ENCODE results near the gene B4GALNT2.
"Not testable (repeated sequence)": the region's sequence is repeated elsewhere in the genome, so short reads cannot be mapped to it uniquely, and the experiment has no call there.

B4GALNT2 gene

DNA sequence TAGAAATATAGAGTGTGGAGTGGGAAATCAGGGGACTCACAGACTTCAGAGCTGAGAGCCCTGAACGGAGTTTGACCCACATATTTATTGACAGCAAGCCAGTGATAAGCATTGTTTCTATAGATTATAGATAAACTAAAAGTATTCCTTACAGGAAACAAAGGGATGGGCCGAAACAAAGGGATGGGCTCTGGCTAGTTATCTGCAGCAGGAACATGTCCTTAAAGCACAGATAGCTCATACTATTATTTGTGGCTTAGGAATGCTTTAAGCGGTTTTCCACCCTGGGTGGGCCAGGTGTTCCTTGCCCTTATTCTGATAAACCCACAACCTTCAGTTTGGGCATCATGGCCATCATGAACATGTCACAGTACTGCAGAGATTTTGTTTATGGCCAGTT lies 38.1 kb downstream of the B4GALNT2 start:
- not testable (repeated sequence) for H3K27me3 ChIP-seq (ENCODE audit: control insufficient read depth in 2 of 2, insufficient read depth in 2 of 2, low read length in 2 of 2); H3K9ac ChIP-seq (ENCODE audit: low read depth in 1 of 2, low read length in 2 of 2); H3K27ac ChIP-seq (ENCODE audit: low read depth in 2 of 2, low read length in 2 of 2); H3K4me1 ChIP-seq (ENCODE audit: control insufficient read depth in 2 of 2, insufficient read depth in 2 of 2, low read length in 2 of 2); H3K36me3 ChIP-seq (ENCODE audit: control insufficient read depth in 2 of 2, insufficient read depth in 2 of 2, low read length in 2 of 2); H3K9me3 ChIP-seq (ENCODE audit: control insufficient read depth in 2 of 2, low read length in 2 of 2); H3K4me3 ChIP-seq (ENCODE audit: low read length in 2 of 2)

DNA sequence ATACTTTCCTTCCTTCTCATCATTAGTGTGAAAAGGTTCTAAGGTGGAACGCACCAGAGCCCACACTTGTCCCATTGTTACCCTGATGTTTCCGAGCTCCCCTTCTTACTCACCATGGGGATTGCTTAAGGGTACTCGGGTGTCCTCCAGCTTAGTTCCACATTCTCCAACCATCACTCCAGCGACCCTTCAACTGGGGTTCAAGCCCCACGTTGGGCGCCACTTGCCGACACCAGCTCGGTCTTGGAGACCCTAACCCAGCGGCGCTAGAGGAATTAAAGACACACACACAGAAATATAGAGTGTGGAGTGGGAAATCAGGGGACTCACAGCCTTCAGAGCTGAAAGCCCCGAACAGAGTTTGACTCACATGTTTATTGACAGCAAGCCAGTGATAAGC lies 43.4 kb downstream of the B4GALNT2 start:
- not testable (repeated sequence) for H3K36me3 ChIP-seq (ENCODE audit: control insufficient read depth in 2 of 2, insufficient read depth in 2 of 2, low read length in 2 of 2); H3K4me3 ChIP-seq (ENCODE audit: low read length in 2 of 2); H3K27me3 ChIP-seq (ENCODE audit: control insufficient read depth in 2 of 2, insufficient read depth in 2 of 2, low read length in 2 of 2); H3K4me1 ChIP-seq (ENCODE audit: control insufficient read depth in 2 of 2, insufficient read depth in 2 of 2, low read length in 2 of 2); H3K9ac ChIP-seq (ENCODE audit: low read depth in 1 of 2, low read length in 2 of 2); H3K27ac ChIP-seq (ENCODE audit: low read depth in 2 of 2, low read length in 2 of 2)
- H3K9me3 ChIP-seq (ENCODE audit: control insufficient read depth in 2 of 2, low read length in 2 of 2) = peaks cover 6 to 12% of the 10 kb centered on the region in 2 donors

- Histone ChIP-seq H3K9me3 (ENCODE audit: control insufficient read depth in 2 of 2, low read length in 2 of 2) (peaks cover 6 to 11% of the 10 kb centered on the region in 2 donors), H3K27ac (ENCODE audit: low read depth in 2 of 2, low read length in 2 of 2) (no peak overlapping the region), H3K27me3 (ENCODE audit: control insufficient read depth in 2 of 2, insufficient read depth in 2 of 2, low read length in 2 of 2) (no peaks in the 10 kb centered on the region), H3K36me3 (ENCODE audit: control insufficient read depth in 2 of 2, insufficient read depth in 2 of 2, low read length in 2 of 2) (no peaks in the 10 kb centered on the region), H3K9ac (ENCODE audit: low read depth in 1 of 2, low read length in 2 of 2) (no peak overlapping the region), H3K4me1 (ENCODE audit: control insufficient read depth in 2 of 2, insufficient read depth in 2 of 2, low read length in 2 of 2) (no peaks in the 10 kb centered on the region), H3K4me3 (ENCODE audit: low read length in 2 of 2) (no peak overlapping the region)
Observed at GRCh38 chr17:49180303-49180702, 47.7 kb downstream of the B4GALNT2 start.

GRCh38 chr17:49180998-49181635 lies 48.5 kb downstream of the B4GALNT2 start:
- Histone ChIP-seq H3K36me3 (ENCODE audit: control insufficient read depth in 2 of 2, insufficient read depth in 2 of 2, low read length in 2 of 2) (no peaks in the 10 kb centered on the region), H3K27me3 (ENCODE audit: control insufficient read depth in 2 of 2, insufficient read depth in 2 of 2, low read length in 2 of 2) (no peaks in the 10 kb centered on the region), H3K9me3 (ENCODE audit: control insufficient read depth in 2 of 2, low read length in 2 of 2) (peaks cover 0 to 4% of the 10 kb centered on the region in 2 donors), H3K4me3 (ENCODE audit: low read length in 2 of 2) (no peak overlapping the region), H3K9ac (ENCODE audit: low read depth in 1 of 2, low read length in 2 of 2) (no peak overlapping the region), H3K4me1 (ENCODE audit: control insufficient read depth in 2 of 2, insufficient read depth in 2 of 2, low read length in 2 of 2) (no peaks in the 10 kb centered on the region), H3K27ac (ENCODE audit: low read depth in 2 of 2, low read length in 2 of 2) (no peak overlapping the region)

- Histone ChIP-seq H3K4me1 (ENCODE audit: control insufficient read depth in 2 of 2, insufficient read depth in 2 of 2, low read length in 2 of 2) (no peaks in the 10 kb centered on the region), H3K27me3 (ENCODE audit: control insufficient read depth in 2 of 2, insufficient read depth in 2 of 2, low read length in 2 of 2) (no peaks in the 10 kb centered on the region), H3K27ac (ENCODE audit: low read depth in 2 of 2, low read length in 2 of 2) (no peak overlapping the region), H3K36me3 (ENCODE audit: control insufficient read depth in 2 of 2, insufficient read depth in 2 of 2, low read length in 2 of 2) (no peaks in the 10 kb centered on the region), H3K9me3 (ENCODE audit: control insufficient read depth in 2 of 2, low read length in 2 of 2) (no peaks in the 10 kb centered on the region), H3K9ac (ENCODE audit: low read depth in 1 of 2, low read length in 2 of 2) (no peak overlapping the region), H3K4me3 (ENCODE audit: low read length in 2 of 2) (no peak overlapping the region)
Observed at GRCh38 chr17:49183341-49183740, 50.8 kb downstream of the B4GALNT2 start.

DNA sequence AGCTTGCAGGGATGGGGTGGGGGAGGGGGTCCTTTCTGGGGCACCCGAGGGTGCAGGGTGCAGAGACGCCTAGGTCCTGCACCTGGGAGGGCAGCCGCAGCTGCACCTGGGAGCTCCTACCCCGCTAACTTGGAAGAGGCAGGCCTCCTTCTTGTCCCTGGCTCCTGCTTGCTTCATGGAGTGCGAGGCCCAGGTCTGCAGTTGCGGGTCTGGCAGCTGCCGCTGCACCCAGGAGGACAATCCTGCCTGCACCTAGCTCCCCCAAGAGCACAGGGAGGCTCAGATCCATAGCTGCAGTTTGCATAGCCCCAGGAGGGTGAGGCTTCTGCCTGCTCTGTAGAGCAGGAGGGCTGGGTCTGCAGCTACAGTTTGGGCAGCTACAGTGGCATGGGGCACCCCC lies 51.2 kb downstream of the B4GALNT2 start:
- no peaks in the 10 kb centered on the region for H3K36me3 ChIP-seq (ENCODE audit: control insufficient read depth in 2 of 2, insufficient read depth in 2 of 2, low read length in 2 of 2)
- H3K4me1 ChIP-seq (ENCODE audit: control insufficient read depth in 2 of 2, insufficient read depth in 2 of 2, low read length in 2 of 2) = no peaks in the 10 kb centered on the region
- no peaks in the 10 kb centered on the region for H3K27me3 ChIP-seq (ENCODE audit: control insufficient read depth in 2 of 2, insufficient read depth in 2 of 2, low read length in 2 of 2)
- H3K4me3 ChIP-seq (ENCODE audit: low read length in 2 of 2) = no peak overlapping the region
- H3K9me3 ChIP-seq (ENCODE audit: control insufficient read depth in 2 of 2, low read length in 2 of 2) = no peaks in the 10 kb centered on the region
- no peak overlapping the region for H3K27ac ChIP-seq (ENCODE audit: low read depth in 2 of 2, low read length in 2 of 2)
- no peak overlapping the region for H3K9ac ChIP-seq (ENCODE audit: low read depth in 1 of 2, low read length in 2 of 2)

GRCh38 chr17:49184522-49184921 lies 52.0 kb downstream of the B4GALNT2 start:
- not testable (repeated sequence) for H3K9ac ChIP-seq (ENCODE audit: low read depth in 1 of 2, low read length in 2 of 2); H3K9me3 ChIP-seq (ENCODE audit: control insufficient read depth in 2 of 2, low read length in 2 of 2); H3K36me3 ChIP-seq (ENCODE audit: control insufficient read depth in 2 of 2, insufficient read depth in 2 of 2, low read length in 2 of 2); H3K27ac ChIP-seq (ENCODE audit: low read depth in 2 of 2, low read length in 2 of 2); H3K4me3 ChIP-seq (ENCODE audit: low read length in 2 of 2); H3K4me1 ChIP-seq (ENCODE audit: control insufficient read depth in 2 of 2, insufficient read depth in 2 of 2, low read length in 2 of 2); H3K27me3 ChIP-seq (ENCODE audit: control insufficient read depth in 2 of 2, insufficient read depth in 2 of 2, low read length in 2 of 2)

GRCh38 chr17:49185381-49185780 lies 52.8 kb downstream of the B4GALNT2 start:
- H3K4me1 ChIP-seq (ENCODE audit: control insufficient read depth in 2 of 2, insufficient read depth in 2 of 2, low read length in 2 of 2); H3K9me3 ChIP-seq (ENCODE audit: control insufficient read depth in 2 of 2, low read length in 2 of 2); H3K27me3 ChIP-seq (ENCODE audit: control insufficient read depth in 2 of 2, insufficient read depth in 2 of 2, low read length in 2 of 2); H3K27ac ChIP-seq (ENCODE audit: low read depth in 2 of 2, low read length in 2 of 2); H3K9ac ChIP-seq (ENCODE audit: low read depth in 1 of 2, low read length in 2 of 2); H3K4me3 ChIP-seq (ENCODE audit: low read length in 2 of 2); H3K36me3 ChIP-seq (ENCODE audit: control insufficient read depth in 2 of 2, insufficient read depth in 2 of 2, low read length in 2 of 2): not testable (repeated sequence)

DNA sequence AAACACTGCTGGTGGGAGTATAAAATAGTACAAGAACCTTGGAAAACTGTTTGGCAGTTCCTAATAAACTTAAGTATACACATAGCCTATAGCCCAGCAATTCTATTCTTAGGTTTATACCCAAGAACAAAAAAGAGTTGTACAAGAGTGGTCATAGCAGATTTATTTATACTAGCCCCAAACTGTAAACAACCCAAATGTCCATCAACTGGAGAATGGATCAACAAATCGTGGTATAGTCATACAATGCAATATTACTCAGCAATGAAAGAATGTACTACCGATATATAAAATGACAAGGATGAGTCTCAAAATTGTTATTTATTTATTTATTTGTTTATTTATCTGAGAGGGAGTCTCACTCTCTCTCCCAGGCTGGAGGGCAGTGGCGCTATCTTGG lies 54.7 kb downstream of the B4GALNT2 start:
- Histone ChIP-seq H3K9me3 (ENCODE audit: control insufficient read depth in 2 of 2, low read length in 2 of 2) (no peaks in the 10 kb centered on the region), H3K27ac (ENCODE audit: low read depth in 2 of 2, low read length in 2 of 2) (no peak overlapping the region), H3K4me1 (ENCODE audit: control insufficient read depth in 2 of 2, insufficient read depth in 2 of 2, low read length in 2 of 2) (no peaks in the 10 kb centered on the region), H3K9ac (ENCODE audit: low read depth in 1 of 2, low read length in 2 of 2) (no peak overlapping the region), H3K4me3 (ENCODE audit: low read length in 2 of 2) (no peak overlapping the region), H3K36me3 (ENCODE audit: control insufficient read depth in 2 of 2, insufficient read depth in 2 of 2, low read length in 2 of 2) (no peaks in the 10 kb centered on the region), H3K27me3 (ENCODE audit: control insufficient read depth in 2 of 2, insufficient read depth in 2 of 2, low read length in 2 of 2) (no peaks in the 10 kb centered on the region)

DNA sequence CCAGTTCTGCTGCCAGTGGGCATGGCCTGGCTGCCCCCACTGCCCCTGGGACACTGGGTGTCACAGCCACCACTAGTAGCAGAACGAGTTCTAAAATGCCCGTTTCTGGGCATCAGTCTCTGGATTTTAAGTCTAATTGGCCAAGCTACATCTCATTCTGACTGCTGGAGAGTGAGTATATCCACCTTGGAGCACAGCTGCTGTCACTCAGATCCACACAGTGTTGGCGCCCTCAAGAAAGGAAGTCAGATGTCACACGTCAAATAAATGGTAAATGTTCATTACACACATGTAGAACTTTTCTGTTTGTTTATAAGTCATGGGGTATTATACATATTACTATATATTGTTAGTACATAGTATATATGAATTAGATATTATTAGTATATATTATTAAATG lies 58.4 kb downstream of the B4GALNT2 start:
- Histone ChIP-seq H3K9me3 (ENCODE audit: control insufficient read depth in 2 of 2, low read length in 2 of 2) (no peaks in the 10 kb centered on the region), H3K27me3 (ENCODE audit: control insufficient read depth in 2 of 2, insufficient read depth in 2 of 2, low read length in 2 of 2) (no peaks in the 10 kb centered on the region), H3K27ac (ENCODE audit: low read depth in 2 of 2, low read length in 2 of 2) (no peak overlapping the region), H3K4me3 (ENCODE audit: low read length in 2 of 2) (no peak overlapping the region), H3K36me3 (ENCODE audit: control insufficient read depth in 2 of 2, insufficient read depth in 2 of 2, low read length in 2 of 2) (no peaks in the 10 kb centered on the region), H3K4me1 (ENCODE audit: control insufficient read depth in 2 of 2, insufficient read depth in 2 of 2, low read length in 2 of 2) (peaks cover 4 to 5% of the 10 kb centered on the region in 2 donors), H3K9ac (ENCODE audit: low read depth in 1 of 2, low read length in 2 of 2) (no peak overlapping the region)

DNA sequence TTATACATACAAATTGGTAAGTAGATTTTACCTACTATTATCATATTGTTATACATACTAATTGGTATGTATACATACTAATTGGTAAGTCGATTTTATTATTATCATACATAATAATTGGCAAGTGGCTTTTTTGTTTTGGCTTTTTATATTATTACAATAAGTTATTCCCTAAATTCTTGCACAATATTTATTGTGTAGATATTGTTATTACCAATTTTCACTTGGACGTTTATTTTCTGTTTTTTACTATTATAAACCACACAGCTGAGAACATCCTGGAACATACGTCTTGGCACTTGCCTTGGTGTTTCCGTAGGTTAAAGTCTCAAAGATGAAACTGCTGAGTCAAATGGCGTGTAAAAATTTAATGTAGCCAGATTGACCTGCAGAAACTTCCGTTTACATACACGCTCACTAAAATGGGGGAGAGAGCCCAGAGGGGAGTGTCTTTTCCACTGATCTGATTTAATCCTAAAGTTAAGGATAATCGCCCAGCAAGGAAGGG lies 58.9 kb downstream of the B4GALNT2 start:
- H3K4me3 ChIP-seq (ENCODE audit: low read length in 2 of 2) = peak overlapping the region; percentile 83 to 85
- peak overlapping the region; percentile 82 to 94 for H3K9ac ChIP-seq (ENCODE audit: low read depth in 1 of 2, low read length in 2 of 2)
- H3K27me3 ChIP-seq (ENCODE audit: control insufficient read depth in 2 of 2, insufficient read depth in 2 of 2, low read length in 2 of 2) = no peaks in the 10 kb centered on the region
- no peaks in the 10 kb centered on the region for H3K9me3 ChIP-seq (ENCODE audit: control insufficient read depth in 2 of 2, low read length in 2 of 2)
- H3K36me3 ChIP-seq (ENCODE audit: control insufficient read depth in 2 of 2, insufficient read depth in 2 of 2, low read length in 2 of 2) = no peaks in the 10 kb centered on the region
- peaks cover 4 to 5% of the 10 kb centered on the region in 2 donors for H3K4me1 ChIP-seq (ENCODE audit: control insufficient read depth in 2 of 2, insufficient read depth in 2 of 2, low read length in 2 of 2)
- peak overlapping the region; percentile 99 for H3K27ac ChIP-seq (ENCODE audit: low read depth in 2 of 2, low read length in 2 of 2)

Measured in mucosa of rectum (tissue), 2 donors.